Activated B cell treated with CpG ODN at 0.5 μM for 24 hours (primary cell): ENCODE results near the gene KRT15. TPM values are rescaled to one million over a fixed set of nuclear protein-coding genes. Genes with fewer than 3 reads are reported as not detected.

ENCODE experiments used
- ATAC-seq: fragments of 200-7000 bp; cut with Tn5 transposase; one replicate; pipeline ENCODE4 v1.10.0; 2021; ENCODE audit warnings: low read depth, mild to moderate bottlenecking, moderate library complexity
- CTCF ChIA-PET: fragments of 350-600 bp; sonication (Branson Sonifier 250); formaldehyde crosslinking; loops from one replicate; lab custom pipeline; 2021; ENCODE audit warnings: antibody characterized with exemption; lab: Charles Lee
- POLR2A ChIA-PET: fragments of 350-600 bp; sonication (Branson Sonifier 250); formaldehyde crosslinking; loops from one replicate; lab custom pipeline; 2021; ENCODE audit warnings: antibody characterized with exemption; lab: Charles Lee
- DNase-seq: peaks from one replicate; pipeline ENCODE4 v3.0.0; 2022
- H3K27ac Mint-ChIP-seq: one replicate; pipeline ENCODE4 v1.8.0; 2020; ENCODE audit warnings: mixed read lengths
- H3K27me3 Mint-ChIP-seq: one replicate; pipeline ENCODE4 v1.8.0; 2021; ENCODE audit warnings: mixed read lengths
- H3K36me3 Mint-ChIP-seq: one replicate; pipeline ENCODE4 v1.8.0; 2021; ENCODE audit warnings: low read depth, mixed read lengths
- H3K4me1 Mint-ChIP-seq: one replicate; pipeline ENCODE4 v1.8.0; 2021; ENCODE audit warnings: mixed read lengths
- H3K4me3 Mint-ChIP-seq: one replicate; pipeline ENCODE4 v1.8.0; 2020; ENCODE audit warnings: mild to moderate bottlenecking, mixed read lengths
- H3K9me3 Mint-ChIP-seq: one replicate; pipeline ENCODE4 v1.8.0; 2020; ENCODE audit warnings: mixed read lengths
- CTCF ChIP-seq: fragments of 200-600 bp; IDR thresholded peaks from one replicate; pipeline ENCODE4 v1.8.0; 2022; ENCODE audit warnings: antibody characterized with exemption, mild to moderate bottlenecking
- intact Hi-C: fragments of 100-400 bp; cut with micrococcal nuclease; formaldehyde crosslinking; loops from one replicate; pipeline ENCODE4 v1.15.1; 2024
- total RNA-seq: library from RNA; stranded (reverse); gene quantifications from 2 replicates; pipeline ENCODE4 v1.2.3, GENCODE V29; 2022

KRT15 gene
- total RNA-seq, 1 donor from 2014 or later: not detected

- CTCF ChIA-PET: no interaction called here
- POLR2A ChIA-PET: no interaction called here
- intact Hi-C loops: no loop called here
These were observed 25.9 kb downstream of the KRT15 start for GRCh38 chr17:41492771-41493170.

GRCh38 chr17:41492351-41492750, 26.3 kb downstream of the KRT15 start:
- DNase-seq (no peak), ATAC-seq (no peak)
- Mint-ChIP-seq H3K4me1 (no peaks in the 10 kb centered on the region), H3K9me3 (no peaks in the 10 kb centered on the region), H3K27me3 (peaks cover 13% of the 10 kb centered on the region), H3K4me3 (no peak overlapping the region), H3K27ac (no peak overlapping the region), H3K36me3 (no peaks in the 10 kb centered on the region)
- ChIA-PET CTCF (no interaction called here), POLR2A (no interaction called here)
- intact Hi-C loops: no loop called here
- TF ChIP-seq CTCF: no peak

More at GRCh38 chr17:41492771-41493170, 25.9 kb downstream of the KRT15 start:
- no peaks in the 10 kb centered on the region for H3K9me3 Mint-ChIP-seq
- H3K4me1 Mint-ChIP-seq: no peaks in the 10 kb centered on the region
- H3K4me3 Mint-ChIP-seq: no peak overlapping the region
- TF ChIP-seq CTCF: no peak
- ATAC-seq (no peak), DNase-seq (no peak)
- H3K27ac Mint-ChIP-seq: no peak overlapping the region
- H3K36me3 Mint-ChIP-seq: no peaks in the 10 kb centered on the region
- H3K27me3 Mint-ChIP-seq: peaks cover 11% of the 10 kb centered on the region

GRCh38 chr17:41491476-41491875, 27.2 kb downstream of the KRT15 start:
- no peaks in the 10 kb centered on the region for H3K4me1 Mint-ChIP-seq
- no peak overlapping the region for H3K4me3 Mint-ChIP-seq
- ATAC-seq (no peak), DNase-seq (no peak)
- H3K27ac Mint-ChIP-seq: no peak overlapping the region
- intact Hi-C loops: no loop called here
- no peak for TF ChIP-seq CTCF
- H3K9me3 Mint-ChIP-seq: no peaks in the 10 kb centered on the region
- CTCF ChIA-PET: no interaction called here
- H3K36me3 Mint-ChIP-seq: no peaks in the 10 kb centered on the region
- peaks cover 14% of the 10 kb centered on the region for H3K27me3 Mint-ChIP-seq
- POLR2A ChIA-PET: no interaction called here

GRCh38 chr17:41490000-41490990, 28.4 kb downstream of the KRT15 start:
- ATAC-seq (no peak), DNase-seq (no peak)
- no peaks in the 10 kb centered on the region for H3K9me3 Mint-ChIP-seq
- peaks cover 19% of the 10 kb centered on the region for H3K27me3 Mint-ChIP-seq
- ChIA-PET POLR2A (no interaction called here), CTCF (interaction anchor here (0.6 kb wide), 1 partner anchor 90 kb away, joined by 3 read pairs; no protein-coding TSS in a partner anchor)
- H3K27ac Mint-ChIP-seq: no peak overlapping the region
- no peaks in the 10 kb centered on the region for H3K36me3 Mint-ChIP-seq
- TF ChIP-seq CTCF: no peak
- H3K4me1 Mint-ChIP-seq: no peaks in the 10 kb centered on the region
- H3K4me3 Mint-ChIP-seq: no peak overlapping the region
- intact Hi-C loops: no loop called here

- peaks cover 16% of the 10 kb centered on the region for H3K27me3 Mint-ChIP-seq
- CTCF ChIA-PET: interaction anchor here (0.6 kb wide), 1 partner anchor 89 kb away, joined by 3 read pairs; no protein-coding TSS in a partner anchor
- DNase-seq (no peak), ATAC-seq (no peak)
- no peak for TF ChIP-seq CTCF
- H3K36me3 Mint-ChIP-seq: no peaks in the 10 kb centered on the region
- no peaks in the 10 kb centered on the region for H3K9me3 Mint-ChIP-seq
- intact Hi-C loops: no loop called here
- H3K27ac Mint-ChIP-seq: no peak within 1 kb of the TSS
- H3K4me1 Mint-ChIP-seq: no peaks in the 10 kb centered on the region
- H3K4me3 Mint-ChIP-seq: no peak within 1 kb of the TSS
- POLR2A ChIA-PET: no interaction called here
These were observed 29.2 kb downstream of the KRT15 start, which contains the start of gene KRT36 for GRCh38 chr17:41489531-41489930. KRT36 (minus strand) TSS chr17:41489910; CDS start chr17:41489864, 46 bp downstream.
